ENCODE data around the gene TP53I11. TPM values are rescaled to one million over a fixed set of nuclear protein-coding genes. Genes with fewer than 3 reads are reported as not detected.

TP53I11 gene
- total RNA-seq, 1 donor from 2014 or later, result 39.4 TPM

DNA sequence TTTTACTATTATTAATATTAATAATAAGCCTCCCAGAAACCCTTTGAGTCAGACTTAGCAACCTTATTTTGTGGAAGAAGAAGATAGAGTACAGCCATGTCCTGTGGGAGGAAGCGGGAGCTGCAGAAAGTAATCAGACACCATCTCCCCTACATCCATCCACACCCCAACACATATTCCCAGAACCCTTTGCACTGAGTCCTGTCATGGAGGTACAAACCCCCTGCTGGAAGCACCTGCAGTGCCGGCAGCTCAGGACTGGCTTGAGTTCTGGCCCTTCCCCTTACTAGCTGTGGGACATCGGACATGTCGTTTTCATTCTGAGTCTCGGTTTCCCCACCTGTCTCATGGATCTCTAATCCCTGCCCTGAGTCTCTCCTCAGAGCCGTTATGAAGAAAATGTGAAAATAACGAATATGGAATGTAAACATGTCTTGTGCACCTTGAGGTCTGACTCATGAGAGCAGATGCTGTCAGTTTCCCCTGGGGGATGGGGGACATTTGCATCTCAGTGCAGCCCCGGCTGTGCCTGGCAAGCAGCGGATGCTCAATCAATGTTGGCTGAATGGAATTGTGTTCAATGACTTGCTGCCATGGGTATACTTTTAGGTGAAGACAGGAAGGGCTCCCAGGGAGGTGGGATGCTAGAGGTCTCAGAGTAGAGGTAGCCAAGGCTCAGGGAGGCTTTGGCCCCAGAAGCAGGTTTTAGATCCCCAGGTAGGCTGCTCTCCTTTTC lies 45.4 kb downstream of the TP53I11 start:
- peaks cover 31% of the 10 kb centered on the region for H3K4me1 ChIP-seq
- H3K36me3 ChIP-seq, result no peaks in the 10 kb centered on the region
- no peak for DNase-seq
- H3K27me3 ChIP-seq (ENCODE audit: low read depth), result no peaks in the 10 kb centered on the region
- TF ChIP-seq, protein P1, sequence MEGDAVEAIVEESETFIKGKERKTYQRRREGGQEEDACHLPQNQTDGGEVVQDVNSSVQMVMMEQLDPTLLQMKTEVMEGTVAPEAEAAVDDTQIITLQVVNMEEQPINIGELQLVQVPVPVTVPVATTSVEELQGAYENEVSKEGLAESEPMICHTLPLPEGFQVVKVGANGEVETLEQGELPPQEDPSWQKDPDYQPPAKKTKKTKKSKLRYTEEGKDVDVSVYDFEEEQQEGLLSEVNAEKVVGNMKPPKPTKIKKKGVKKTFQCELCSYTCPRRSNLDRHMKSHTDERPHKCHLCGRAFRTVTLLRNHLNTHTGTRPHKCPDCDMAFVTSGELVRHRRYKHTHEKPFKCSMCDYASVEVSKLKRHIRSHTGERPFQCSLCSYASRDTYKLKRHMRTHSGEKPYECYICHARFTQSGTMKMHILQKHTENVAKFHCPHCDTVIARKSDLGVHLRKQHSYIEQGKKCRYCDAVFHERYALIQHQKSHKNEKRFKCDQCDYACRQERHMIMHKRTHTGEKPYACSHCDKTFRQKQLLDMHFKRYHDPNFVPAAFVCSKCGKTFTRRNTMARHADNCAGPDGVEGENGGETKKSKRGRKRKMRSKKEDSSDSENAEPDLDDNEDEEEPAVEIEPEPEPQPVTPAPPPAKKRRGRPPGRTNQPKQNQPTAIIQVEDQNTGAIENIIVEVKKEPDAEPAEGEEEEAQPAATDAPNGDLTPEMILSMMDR (IDR thresholded peaks at IDR 0.05; ENCODE audit: borderline replicate concordance), result no peak
- H3K27ac ChIP-seq (replicated peaks), result no peak overlapping the region
- intact Hi-C loops (cut with micrococcal nuclease), result no loop called here
- no peak overlapping the region for H3K4me3 ChIP-seq
- H3K9me3 ChIP-seq (replicated peaks), result no peaks in the 10 kb centered on the region

DNA sequence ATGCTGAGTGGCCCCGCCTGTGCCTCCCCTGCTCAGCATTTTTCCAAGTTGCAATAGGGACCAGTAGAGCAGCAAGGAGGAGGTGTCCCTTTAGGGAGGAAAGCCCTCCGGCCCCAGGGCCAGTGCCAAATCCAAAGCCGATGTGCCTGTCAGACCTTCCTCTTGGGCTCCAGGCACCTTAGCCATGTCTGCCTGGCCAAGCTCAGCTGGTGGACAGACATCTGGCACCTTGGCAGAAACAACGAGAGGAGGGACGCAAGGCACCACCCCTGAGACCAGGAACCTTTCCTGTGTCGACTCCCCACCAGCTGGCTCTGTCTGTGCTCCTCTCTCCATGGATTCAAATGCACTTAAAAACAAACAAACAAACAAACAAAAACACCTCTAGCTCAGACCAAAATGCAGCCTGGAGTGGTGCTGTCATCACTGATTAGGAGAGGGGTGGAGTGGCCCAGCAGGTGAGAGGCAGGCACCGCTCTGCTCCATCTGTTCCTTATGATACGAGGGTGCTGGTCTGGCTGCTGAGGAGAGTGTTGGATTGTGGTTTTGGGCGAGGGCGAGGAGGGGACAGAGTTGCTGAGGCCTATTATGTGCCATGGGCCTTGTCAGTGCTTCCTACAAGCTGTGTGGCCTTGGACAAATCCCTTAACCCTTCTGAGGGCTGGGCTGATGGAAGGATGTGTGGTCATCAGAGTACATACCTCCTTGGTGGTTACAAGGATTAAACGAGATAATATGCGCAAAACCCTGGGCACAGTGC lies 46.2 kb downstream of the TP53I11 start:
- intact Hi-C loops (cut with micrococcal nuclease), result no loop called here
- TF ChIP-seq, protein P1 (IDR thresholded peaks at IDR 0.05; ENCODE audit: borderline replicate concordance), result no peak

DNA sequence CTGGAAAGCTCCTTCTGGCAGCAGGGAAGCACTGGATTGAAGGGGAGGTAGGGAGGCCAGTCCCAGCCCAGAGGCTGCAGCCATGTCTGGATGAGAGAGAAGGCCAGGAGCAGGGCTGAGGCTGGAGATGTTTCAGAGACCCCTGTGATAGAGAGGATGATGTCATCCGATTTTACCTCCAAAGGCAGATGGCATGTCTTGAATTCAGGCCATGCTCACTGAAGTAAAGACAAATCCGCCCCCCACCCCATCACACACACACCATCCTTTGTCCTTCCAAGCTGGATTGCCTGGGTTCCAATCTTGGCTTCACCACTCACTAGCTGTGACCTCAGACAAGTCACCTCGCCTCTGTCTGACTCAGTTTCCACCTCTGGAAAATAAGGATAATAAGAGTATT lies 47.2 kb downstream of the TP53I11 start:
- TF ChIP-seq, protein P1 (IDR thresholded peaks at IDR 0.05; ENCODE audit: borderline replicate concordance), result no peak
- peaks cover 4% of the 10 kb centered on the region for H3K36me3 ChIP-seq
- H3K9me3 ChIP-seq (replicated peaks), result peaks cover 4% of the 10 kb centered on the region
- intact Hi-C loops (cut with micrococcal nuclease), result no loop called here
- H3K27me3 ChIP-seq (ENCODE audit: low read depth), result no peaks in the 10 kb centered on the region
- H3K27ac ChIP-seq (replicated peaks), result no peak overlapping the region
- peaks cover 23% of the 10 kb centered on the region for H3K4me1 ChIP-seq
- no peak for DNase-seq
- H3K4me3 ChIP-seq, result no peak overlapping the region

More for the DNA sequence above, 46.2 kb downstream of the TP53I11 start:
- no peak for DNase-seq
- no peaks in the 10 kb centered on the region for H3K9me3 ChIP-seq (replicated peaks)
- H3K27me3 ChIP-seq (ENCODE audit: low read depth), result no peaks in the 10 kb centered on the region
- peaks cover 25% of the 10 kb centered on the region for H3K4me1 ChIP-seq
- H3K4me3 ChIP-seq, result no peak overlapping the region
- H3K36me3 ChIP-seq, result no peaks in the 10 kb centered on the region
- no peak overlapping the region for H3K27ac ChIP-seq (replicated peaks)

DNA sequence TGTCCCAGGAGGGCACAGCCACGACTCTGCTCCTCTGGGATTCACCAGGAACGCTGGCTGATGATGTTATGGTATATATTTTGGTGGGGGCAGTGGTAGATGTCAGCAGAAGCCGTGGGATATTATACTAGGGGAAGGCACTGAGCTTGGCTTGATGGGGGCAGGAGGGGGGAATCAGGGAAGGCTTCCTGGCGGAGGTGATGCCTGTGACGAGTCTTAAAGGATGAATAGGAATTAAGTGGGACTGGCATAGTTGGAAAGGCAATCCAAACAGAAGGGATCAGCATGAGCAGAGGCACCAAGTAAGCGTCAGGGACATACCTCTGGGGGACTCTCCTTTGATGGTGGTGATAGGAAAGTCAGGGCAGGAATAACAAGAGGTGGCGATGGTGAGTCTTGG lies 47.6 kb downstream of the TP53I11 start:
- peaks cover 4% of the 10 kb centered on the region for H3K36me3 ChIP-seq
- DNase-seq, result no peak
- H3K27me3 ChIP-seq (ENCODE audit: low read depth), result no peaks in the 10 kb centered on the region
- no peak overlapping the region for H3K4me3 ChIP-seq
- peaks cover 23% of the 10 kb centered on the region for H3K4me1 ChIP-seq
- no peak overlapping the region for H3K27ac ChIP-seq (replicated peaks)
- H3K9me3 ChIP-seq (replicated peaks), result peaks cover 8% of the 10 kb centered on the region
- intact Hi-C loops (cut with micrococcal nuclease), result no loop called here
- TF ChIP-seq, protein P1 (IDR thresholded peaks at IDR 0.05; ENCODE audit: borderline replicate concordance), result no peak

DNA sequence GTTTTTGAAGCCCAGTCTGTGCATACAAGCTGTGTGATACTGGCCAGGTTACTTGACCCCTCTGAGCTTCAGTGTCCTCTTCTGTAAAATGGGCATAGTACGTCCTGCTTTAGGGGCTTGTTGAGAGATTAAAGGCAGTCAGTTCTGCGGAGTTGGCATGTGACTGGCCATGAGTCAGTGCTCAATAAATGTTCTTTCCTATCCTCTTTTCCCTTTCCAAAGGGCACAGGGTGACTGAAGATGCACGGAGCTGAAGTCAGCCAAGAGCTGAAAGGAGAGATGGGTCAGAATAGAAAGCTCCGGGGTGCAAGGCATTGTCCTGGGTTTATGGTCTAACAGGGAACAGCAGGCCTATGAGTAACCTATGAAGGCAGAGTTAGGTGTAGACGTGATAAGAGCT lies 48.9 kb downstream of the TP53I11 start:
- intact Hi-C loops (cut with micrococcal nuclease), result no loop called here
- H3K27me3 ChIP-seq (ENCODE audit: low read depth), result no peaks in the 10 kb centered on the region
- H3K9me3 ChIP-seq (replicated peaks), result peaks cover 8% of the 10 kb centered on the region
- peaks cover 4% of the 10 kb centered on the region for H3K36me3 ChIP-seq
- TF ChIP-seq, protein P1 (IDR thresholded peaks at IDR 0.05; ENCODE audit: borderline replicate concordance), result no peak
- no peak overlapping the region for H3K4me3 ChIP-seq
- H3K4me1 ChIP-seq, result peaks cover 23% of the 10 kb centered on the region
- DNase-seq, result no peak
- H3K27ac ChIP-seq (replicated peaks), result no peak overlapping the region
